ENCODE results near the gene PTPN20.

PTPN20 gene

GRCh38 chr10:46998192-46998591 is 87.0 kb downstream of the PTPN20 start:
- no peak for TF ChIP-seq CTCF (conservative IDR thresholded peaks at IDR 0.05; ENCODE audit: low read depth, low read length)
- DNase-seq (ENCODE audit: low read depth): no peak
- H3K4me3 ChIP-seq (ENCODE audit: low read depth, low read length): no peak overlapping the region

DNA sequence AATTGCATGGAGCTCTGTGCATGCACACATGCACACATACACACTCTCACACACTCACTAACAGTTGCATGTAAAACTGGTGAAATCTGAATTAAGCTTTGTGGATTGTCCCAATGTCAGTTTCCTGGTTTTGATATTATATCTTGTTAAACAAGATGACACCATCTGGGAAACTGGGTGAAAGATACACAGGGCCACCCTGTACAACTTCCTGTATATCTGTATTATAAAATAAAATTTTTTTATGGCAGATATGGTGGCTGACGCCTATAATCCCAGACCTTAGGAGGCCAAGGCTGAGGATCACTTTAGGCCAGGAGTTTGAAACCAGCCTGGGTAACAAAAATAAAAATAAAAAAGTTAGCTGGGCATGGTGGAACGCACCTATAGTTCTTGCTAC is 87.4 kb downstream of the PTPN20 start:
- H3K4me3 ChIP-seq (ENCODE audit: low read depth, low read length): no peak overlapping the region
- no peak for TF ChIP-seq CTCF (conservative IDR thresholded peaks at IDR 0.05; ENCODE audit: low read depth, low read length)
- no peak for DNase-seq (ENCODE audit: low read depth)

GRCh38 chr10:46999217-46999616 is 88.0 kb downstream of the PTPN20 start:
- no peak for DNase-seq (ENCODE audit: low read depth)
- TF ChIP-seq CTCF (conservative IDR thresholded peaks at IDR 0.05; ENCODE audit: low read depth, low read length): no peak
- H3K4me3 ChIP-seq (ENCODE audit: low read depth, low read length): no peak overlapping the region

DNA sequence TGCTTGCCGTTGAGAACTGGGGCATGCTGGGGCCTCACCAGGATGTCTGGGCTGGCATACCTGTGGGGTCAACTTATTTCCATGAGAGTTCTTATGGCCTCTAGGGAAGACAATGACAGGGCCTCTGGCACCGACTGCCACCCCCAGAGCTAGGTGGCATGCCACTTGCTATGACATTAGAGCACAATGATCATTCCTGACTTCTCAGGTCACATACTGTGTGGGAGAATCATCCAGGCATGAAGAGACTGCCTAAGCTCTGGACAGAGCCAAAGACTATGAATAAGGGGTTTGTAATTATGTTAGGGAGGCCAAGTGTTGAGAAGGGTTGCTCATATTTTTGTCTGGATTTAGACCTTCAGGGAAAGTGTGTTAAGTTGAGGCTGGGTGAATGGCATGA is 97.5 kb downstream of the PTPN20 start:
- TF ChIP-seq CTCF (conservative IDR thresholded peaks at IDR 0.05; ENCODE audit: low read depth, low read length): no peak
- no peak overlapping the region for H3K4me3 ChIP-seq (ENCODE audit: low read depth, low read length)
- no peak for DNase-seq (ENCODE audit: low read depth)

GRCh38 chr10:47009215-47009838 is 98.1 kb downstream of the PTPN20 start:
- H3K4me3 ChIP-seq (ENCODE audit: low read depth, low read length): no peak overlapping the region
- DNase-seq (ENCODE audit: low read depth): no peak
- no peak for TF ChIP-seq CTCF (conservative IDR thresholded peaks at IDR 0.05; ENCODE audit: low read depth, low read length)

DNA sequence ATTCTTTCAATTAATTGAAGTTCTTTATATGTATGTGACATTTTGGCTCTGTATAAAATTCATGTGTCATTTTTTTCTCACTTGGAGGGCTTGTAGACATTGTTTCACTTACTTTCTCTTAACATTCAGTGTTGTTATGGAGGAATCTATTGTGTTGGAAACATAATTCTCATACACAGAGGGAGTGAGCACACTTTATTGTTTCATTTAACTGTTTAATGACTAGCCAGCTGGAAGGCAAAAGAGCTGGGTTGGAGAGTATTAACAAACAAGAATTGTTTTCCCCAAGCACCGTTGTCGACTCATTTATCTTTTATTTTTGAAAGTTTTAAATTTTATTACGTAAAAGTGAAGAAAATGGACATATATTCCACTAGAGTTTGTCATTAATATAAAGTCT is 98.8 kb downstream of the PTPN20 start:
- H3K4me3 ChIP-seq (ENCODE audit: low read depth, low read length): no peak overlapping the region
- no peak for DNase-seq (ENCODE audit: low read depth)
- no peak for TF ChIP-seq CTCF (conservative IDR thresholded peaks at IDR 0.05; ENCODE audit: low read depth, low read length)

- no peak overlapping the region for H3K4me3 ChIP-seq (ENCODE audit: low read depth, low read length)
- DNase-seq (ENCODE audit: low read depth): no peak
- no peak for TF ChIP-seq CTCF (conservative IDR thresholded peaks at IDR 0.05; ENCODE audit: low read depth, low read length)
Observed at GRCh38 chr10:47012214-47012613, 101.0 kb downstream of the PTPN20 start.
